Measurements from ENCODE around the gene AUTS2.

AUTS2 gene

DNA sequence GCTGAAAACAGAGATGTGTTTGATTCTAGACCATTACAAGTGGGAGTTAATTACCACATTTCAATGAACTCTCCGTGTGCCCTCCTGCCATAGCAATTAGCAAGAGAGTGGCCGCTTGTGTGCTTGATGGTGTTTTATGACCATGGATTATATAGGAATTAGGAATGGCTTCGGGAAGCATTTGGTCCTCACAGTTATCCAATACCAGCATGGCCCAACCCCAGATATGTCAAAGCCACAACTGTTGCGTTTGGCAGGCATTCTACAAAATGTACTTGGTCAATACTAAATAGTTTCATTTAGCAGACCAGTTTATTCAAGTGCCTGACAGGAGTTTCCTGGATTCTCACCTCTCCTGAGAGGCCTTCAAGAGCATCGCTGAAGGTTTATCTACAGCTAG, 1024.7 kb downstream of the AUTS2 start:
- H3K27me3 ChIP-seq (ENCODE audit: insufficient read depth, poor library complexity, severe bottlenecking), result no peaks in the 10 kb centered on the region

DNA sequence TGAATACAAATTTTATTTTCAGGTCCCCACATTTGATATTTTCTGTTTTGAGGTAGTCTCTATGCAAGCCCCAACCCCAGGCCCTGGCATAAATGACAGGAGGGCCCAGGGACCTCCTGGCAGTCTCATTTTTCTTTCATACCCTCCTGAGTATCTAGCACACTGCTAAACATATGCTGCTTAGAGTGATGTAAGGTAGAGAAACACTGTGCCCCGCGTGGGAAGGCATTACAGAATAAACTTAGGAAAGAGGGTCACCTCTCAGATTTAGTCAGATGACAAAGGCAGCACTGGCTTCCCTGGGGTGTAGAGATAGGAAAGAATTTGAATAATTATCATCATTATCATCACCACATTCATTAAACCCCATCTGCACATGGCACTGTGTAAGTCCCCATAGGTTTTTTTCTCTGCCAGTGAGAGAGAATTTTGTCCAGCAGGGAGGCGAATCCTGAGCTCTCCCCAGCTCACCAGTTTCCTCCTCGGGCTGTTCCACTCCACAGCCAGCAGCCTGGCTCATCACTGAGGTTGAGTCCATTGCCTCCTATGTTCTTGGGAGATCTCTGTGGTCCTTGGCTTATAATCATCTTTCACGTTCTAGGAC, 1026.3 kb downstream of the AUTS2 start:
- TF ChIP-seq SPI1 (IDR thresholded peaks at IDR 0.05; ENCODE audit: borderline replicate concordance, low read depth) (no peak), GABPA (IDR thresholded peaks at IDR 0.05; ENCODE audit: low read depth) (no peak), REST (IDR thresholded peaks at IDR 0.05; ENCODE audit: insufficient replicate concordance, low read depth) (no peak), CTCF (IDR thresholded peaks at IDR 0.05; ENCODE audit: insufficient read depth, low read length) (no peak), POLR2AphosphoS5 (IDR thresholded peaks at IDR 0.05; ENCODE audit: low read depth) (no peak)
- H3K27me3 ChIP-seq (ENCODE audit: insufficient read depth, poor library complexity, severe bottlenecking), result no peaks in the 10 kb centered on the region
- no peak overlapping the region for H3K4me3 ChIP-seq (replicated peaks; ENCODE audit: insufficient read depth, low read length)
- H3K27ac ChIP-seq (replicated peaks), result no peak overlapping the region
- no peak for DNase-seq (ENCODE audit: low read depth in 1 of 2, low spot score in 1 of 2)

More for the DNA sequence above, 1024.7 kb downstream of the AUTS2 start:
- no peak for DNase-seq (ENCODE audit: low read depth in 1 of 2, low spot score in 1 of 2)
- Histone ChIP-seq H3K4me3 (replicated peaks; ENCODE audit: insufficient read depth, low read length) (no peak overlapping the region), H3K27ac (replicated peaks) (no peak overlapping the region)
- no peak for TF ChIP-seq GABPA (IDR thresholded peaks at IDR 0.05; ENCODE audit: low read depth)
- no peak for TF ChIP-seq POLR2AphosphoS5 (IDR thresholded peaks at IDR 0.05; ENCODE audit: low read depth)
- no peak for TF ChIP-seq SPI1 (IDR thresholded peaks at IDR 0.05; ENCODE audit: borderline replicate concordance, low read depth)
- TF ChIP-seq CTCF (IDR thresholded peaks at IDR 0.05; ENCODE audit: insufficient read depth, low read length), result no peak
- no peak for TF ChIP-seq REST (IDR thresholded peaks at IDR 0.05; ENCODE audit: insufficient replicate concordance, low read depth)

DNA sequence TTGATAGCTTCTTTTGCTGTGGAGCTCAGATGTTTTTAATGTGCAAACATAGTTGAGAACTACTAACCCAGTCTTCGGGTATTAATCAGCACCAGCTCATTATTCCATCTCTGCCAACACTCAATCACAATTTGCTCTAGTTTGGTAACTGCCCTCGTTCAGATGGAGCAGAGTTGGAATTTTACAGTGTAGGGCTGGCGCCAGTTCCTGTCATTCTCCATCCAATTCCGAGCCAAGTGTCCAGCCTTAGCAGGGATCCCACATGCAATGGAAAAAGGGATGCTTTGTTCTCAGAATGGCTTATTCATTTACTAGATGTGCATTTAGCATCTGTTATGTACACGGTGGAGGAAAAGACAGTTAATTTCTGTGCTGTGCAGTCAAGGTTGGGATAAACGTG, 1029.2 kb downstream of the AUTS2 start:
- no peak for DNase-seq (ENCODE audit: low read depth in 1 of 2, low spot score in 1 of 2)
- H3K27ac ChIP-seq (replicated peaks), result no peak overlapping the region
- TF ChIP-seq GABPA (IDR thresholded peaks at IDR 0.05; ENCODE audit: low read depth), result no peak
- no peaks in the 10 kb centered on the region for H3K27me3 ChIP-seq (ENCODE audit: insufficient read depth, poor library complexity, severe bottlenecking)
- H3K4me3 ChIP-seq (replicated peaks; ENCODE audit: insufficient read depth, low read length), result no peak overlapping the region

GRCh38 chr7:70630440-70630817, 1032.2 kb downstream of the AUTS2 start:
- no peaks in the 10 kb centered on the region for H3K27me3 ChIP-seq (ENCODE audit: insufficient read depth, poor library complexity, severe bottlenecking)
- no peak for TF ChIP-seq POLR2AphosphoS5 (IDR thresholded peaks at IDR 0.05; ENCODE audit: low read depth)
- no peak for TF ChIP-seq GABPA (IDR thresholded peaks at IDR 0.05; ENCODE audit: low read depth)
- no peak for TF ChIP-seq SPI1 (IDR thresholded peaks at IDR 0.05; ENCODE audit: borderline replicate concordance, low read depth)
- no peak for TF ChIP-seq REST (IDR thresholded peaks at IDR 0.05; ENCODE audit: insufficient replicate concordance, low read depth)
- TF ChIP-seq CTCF (IDR thresholded peaks at IDR 0.05; ENCODE audit: insufficient read depth, low read length), result no peak

More at GRCh38 chr7:70630440-70630817, 1032.2 kb downstream of the AUTS2 start:
- Histone ChIP-seq H3K27ac (replicated peaks) (no peak overlapping the region), H3K4me3 (replicated peaks; ENCODE audit: insufficient read depth, low read length) (no peak overlapping the region)
- DNase-seq (ENCODE audit: low read depth in 1 of 2, low spot score in 1 of 2), result no peak

Data from HL-60 (cell line).